Liver (tissue), 9 donors: ENCODE measurements around the gene CELSR1. TPM values are rescaled to one million over a fixed set of nuclear protein-coding genes. Genes with fewer than 3 reads are reported as not detected.

ENCODE experiments used
- DNase-seq: peaks from one replicate; pipeline ENCODE4 v3.0.0-alpha.2; 2017; ENCODE audit warnings: low spot score
- H3K27ac ChIP-seq, 2 donors: one replicate each; pipeline ENCODE4 v1.7.0; 2013; ENCODE audit warnings: inconsistent platforms in 2 of 2, low read length in 2 of 2, control low read depth in 1 of 2, low read depth in 1 of 2, mild to moderate bottlenecking in 1 of 2
- H3K27me3 ChIP-seq, 4 donors: one replicate each; pipeline versions ENCODE4 v1.6.1 to v1.7.0; 2013; ENCODE audit warnings: low read length in 3 of 4, inconsistent platforms in 1 of 4, mild to moderate bottlenecking in 1 of 4, moderate library complexity in 1 of 4; ENCODE audit not compliant: control insufficient read depth in 4 of 4, insufficient read depth in 4 of 4
- H3K36me3 ChIP-seq, 4 donors: one replicate each; pipeline versions ENCODE4 v1.6.1 to v1.7.0; 2013; ENCODE audit warnings: low read length in 3 of 4, mild to moderate bottlenecking in 3 of 4, low read depth in 1 of 4, moderate library complexity in 1 of 4; ENCODE audit not compliant: control insufficient read depth in 4 of 4, insufficient read depth in 3 of 4
- H3K4me1 ChIP-seq, 4 donors: one replicate each; pipeline versions ENCODE4 v1.6.1 to v1.7.0; 2013; ENCODE audit warnings: low read length in 3 of 4, mild to moderate bottlenecking in 3 of 4, moderate library complexity in 1 of 4; ENCODE audit not compliant: control insufficient read depth in 4 of 4, insufficient read depth in 4 of 4
- H3K4me3 ChIP-seq, 3 donors: one replicate each; pipeline versions ENCODE4 v1.6.1 to v1.7.0; 2013; ENCODE audit warnings: low read length in 3 of 3, control low read depth in 1 of 3, low read depth in 1 of 3, mild to moderate bottlenecking in 1 of 3
- H3K9ac ChIP-seq, 2 donors: one replicate each; pipeline ENCODE4 v1.7.0; 2013; ENCODE audit warnings: low read length in 2 of 2, mild to moderate bottlenecking in 2 of 2, moderate library complexity in 2 of 2, control low read depth in 1 of 2, low read depth in 1 of 2
- H3K9me3 ChIP-seq, 4 donors: one replicate each; pipeline versions ENCODE4 v1.6.1 to v1.7.0; 2013; ENCODE audit warnings: low read length in 3 of 4; ENCODE audit not compliant: control insufficient read depth in 4 of 4
- ATF3 ChIP-seq: IDR thresholded peaks from 2 replicates; pipeline ENCODE4 v1.6.1; 2016; ENCODE audit warnings: antibody characterized with exemption
- CTCF ChIP-seq: fragments of 150-350 bp; IDR thresholded peaks from 2 replicates; pipeline ENCODE4 v1.5.1; 2017; ENCODE audit warnings: improper control_type of control experiment, low read depth, low read length; ENCODE audit not compliant: missing input control
- EGR1 ChIP-seq, 2 donors: IDR thresholded peaks; 2 replicates each; pipeline ENCODE4 v1.6.1; 2016 to 2018; ENCODE audit warnings: antibody characterized with exemption in 2 of 2, low read depth in 2 of 2
- FOXA1 ChIP-seq: IDR thresholded peaks from 2 replicates; pipeline ENCODE4 v1.6.1; 2016; ENCODE audit warnings: antibody characterized with exemption
- FOXA2 ChIP-seq: IDR thresholded peaks from 2 replicates; pipeline ENCODE4 v1.6.1; 2016; ENCODE audit warnings: antibody characterized with exemption
- GABPA ChIP-seq, 2 donors: IDR thresholded peaks in 1 of 2; conservative IDR thresholded peaks in 1 of 2; 2 replicates each; pipeline ENCODE4 v1.6.1; 2016; ENCODE audit warnings: antibody characterized with exemption in 2 of 2, mild to moderate bottlenecking in 1 of 2, moderate library complexity in 1 of 2
- HNF4A ChIP-seq, 2 donors: conservative IDR thresholded peaks; 2 replicates each; pipeline ENCODE4 v1.6.1; 2016; ENCODE audit warnings: antibody characterized with exemption in 2 of 2, mild to moderate bottlenecking in 2 of 2
- HNF4G ChIP-seq: IDR thresholded peaks from 2 replicates; pipeline ENCODE4 v1.6.1; 2016; ENCODE audit warnings: antibody characterized with exemption
- JUND ChIP-seq, 2 donors: IDR thresholded peaks; 2 replicates each; pipeline ENCODE4 v1.6.1; 2016; ENCODE audit warnings: antibody characterized with exemption in 2 of 2
- MAX ChIP-seq: IDR thresholded peaks from 2 replicates; pipeline ENCODE4 v1.6.1; 2016; ENCODE audit warnings: antibody characterized with exemption
- NR2F2 ChIP-seq: IDR thresholded peaks from 2 replicates; pipeline ENCODE4 v1.6.1; 2016; ENCODE audit warnings: antibody characterized with exemption
- RAD21 ChIP-seq, 2 donors: IDR thresholded peaks; 2 replicates each; pipeline ENCODE4 v1.6.1; 2016; ENCODE audit warnings: antibody characterized with exemption in 2 of 2, mild to moderate bottlenecking in 2 of 2
- REST ChIP-seq: IDR thresholded peaks from 2 replicates; pipeline ENCODE4 v1.6.1; 2016; ENCODE audit warnings: antibody characterized with exemption, mild to moderate bottlenecking
- RXRA ChIP-seq, 2 donors: IDR thresholded peaks; 2 replicates each; pipeline ENCODE4 v1.6.1; 2017 to 2018; ENCODE audit warnings: antibody characterized with exemption in 2 of 2, mild to moderate bottlenecking in 1 of 2
- SP1 ChIP-seq: IDR thresholded peaks from 2 replicates; pipeline ENCODE4 v1.6.1; 2018; ENCODE audit warnings: antibody characterized with exemption, mild to moderate bottlenecking
- TAF1 ChIP-seq: conservative IDR thresholded peaks from 2 replicates; pipeline ENCODE4 v1.6.1; 2016; ENCODE audit warnings: antibody characterized with exemption, mild to moderate bottlenecking
- WGBS: extraction: QIAGEN DNeasy Blood & Tissue Kit; methylation state at CpG from one replicate; pipeline ENCODE4 v1.1.7; 2013; 5-methylcytosine and 5-hydroxymethylcytosine counted together
- polyA plus RNA-seq, 2 donors: library from polyadenylated mRNA; stranded (reverse) in 1 of 2; unstranded in 1 of 2; fragments of 200-250 nt in 1 of 2; fragments of >200 nt in 1 of 2; fragmentation: Nextera tagmentation in 1 of 2; extraction: Ambion mirVana in 1 of 2; gene quantifications; one replicate each; pipeline versions ENCODE4 v1.2.1 to v1.2.3, GENCODE V29; 2013 to 2015
- total RNA-seq, 2 donors: library from RNA; depleted of rRNA; stranded (reverse); fragments of >200 nt; gene quantifications; one replicate each; pipeline ENCODE4 v1.2.3, GENCODE V29; 2014
- donor health status: healthy.
- donor health status: healthy.
- donor health status: healthy.
- donor health status: healthy.
- donor health status: healthy.

CELSR1 gene
- total and polyA plus RNA-seq, 4 donors: 0.37 to 1.6 (median 1.3) TPM

GRCh38 chr22:46451741-46452140, 85.7 kb downstream of the CELSR1 start:
- WGBS: 92% methylated on average over 12 of the region's 12 CpGs
- Histone ChIP-seq H3K4me1 (peaks cover 0 to 13% (median 7%) of the 10 kb centered on the region in 4 donors), H3K27ac (no peak overlapping the region), H3K9ac (no peak overlapping the region), H3K27me3 (no peaks in the 10 kb centered on the region), H3K36me3 (no peaks in the 10 kb centered on the region), H3K4me3 (no peak overlapping the region), H3K9me3 (no peaks in the 10 kb centered on the region)
- no peak for TF ChIP-seq EGR1 (IDR thresholded peaks at IDR 0.05; ENCODE audit: low read depth in 2 of 2)
- no peak for TF ChIP-seq HNF4A (conservative IDR thresholded peaks at IDR 0.05)
- no peak for TF ChIP-seq RAD21 (IDR thresholded peaks at IDR 0.05)
- TF ChIP-seq FOXA2: no peak
- TF ChIP-seq CTCF: no peak
- DNase-seq: no peak

- Histone ChIP-seq H3K4me1 (peaks cover 0 to 13% (median 7%) of the 10 kb centered on the region in 4 donors), H3K27ac (no peak overlapping the region), H3K36me3 (no peaks in the 10 kb centered on the region), H3K9me3 (no peaks in the 10 kb centered on the region), H3K4me3 (no peak overlapping the region), H3K27me3 (no peaks in the 10 kb centered on the region), H3K9ac (no peak overlapping the region)
- DNase-seq: no peak
- TF ChIP-seq MAX: no peak
- no peak for TF ChIP-seq ATF3
- no peak for TF ChIP-seq EGR1 (IDR thresholded peaks at IDR 0.05; ENCODE audit: low read depth in 2 of 2)
- no peak for TF ChIP-seq GABPA (IDR thresholded peaks at IDR 0.05 in 1 of 2, conservative IDR thresholded peaks at IDR 0.05 in 1 of 2)
- TF ChIP-seq NR2F2: no peak
- no peak for TF ChIP-seq HNF4A (conservative IDR thresholded peaks at IDR 0.05)
- TF ChIP-seq FOXA1: no peak
- no peak for TF ChIP-seq REST
- TF ChIP-seq FOXA2: no peak
- TF ChIP-seq TAF1: no peak
- TF ChIP-seq CTCF: no peak
- no peak for TF ChIP-seq JUND (IDR thresholded peaks at IDR 0.05)
- TF ChIP-seq HNF4G: no peak
- TF ChIP-seq SP1: no peak
- TF ChIP-seq RXRA (IDR thresholded peaks at IDR 0.05): no peak
- no peak for TF ChIP-seq RAD21 (IDR thresholded peaks at IDR 0.05)
- 88% methylated on average over 15 of the region's 15 CpGs for WGBS
These were observed 86.4 kb downstream of the CELSR1 start for GRCh38 chr22:46450931-46451561.
